Liver (tissue), 9 donors: Measurements from ENCODE around the gene ARL4D. TPM values are rescaled to one million over a fixed set of nuclear protein-coding genes. Genes with fewer than 3 reads are reported as not detected.
"Not testable (repeated sequence)": the region's sequence is repeated elsewhere in the genome, so short reads cannot be mapped to it uniquely, and the experiment has no call there.

Source experiments
- DNase-seq: peaks from one replicate; pipeline ENCODE4 v3.0.0-alpha.2; 2017; ENCODE audit warnings: low spot score
- H3K27ac ChIP-seq, 2 donors: one replicate each; pipeline ENCODE4 v1.7.0; 2013; ENCODE audit warnings: inconsistent platforms in 2 of 2, low read length in 2 of 2, control low read depth in 1 of 2, low read depth in 1 of 2, mild to moderate bottlenecking in 1 of 2
- H3K27me3 ChIP-seq, 4 donors: one replicate each; pipeline versions ENCODE4 v1.6.1 to v1.7.0; 2013; ENCODE audit warnings: low read length in 3 of 4, inconsistent platforms in 1 of 4, mild to moderate bottlenecking in 1 of 4, moderate library complexity in 1 of 4; ENCODE audit not compliant: control insufficient read depth in 4 of 4, insufficient read depth in 4 of 4
- H3K36me3 ChIP-seq, 4 donors: one replicate each; pipeline versions ENCODE4 v1.6.1 to v1.7.0; 2013; ENCODE audit warnings: low read length in 3 of 4, mild to moderate bottlenecking in 3 of 4, low read depth in 1 of 4, moderate library complexity in 1 of 4; ENCODE audit not compliant: control insufficient read depth in 4 of 4, insufficient read depth in 3 of 4
- H3K4me1 ChIP-seq, 4 donors: one replicate each; pipeline versions ENCODE4 v1.6.1 to v1.7.0; 2013; ENCODE audit warnings: low read length in 3 of 4, mild to moderate bottlenecking in 3 of 4, moderate library complexity in 1 of 4; ENCODE audit not compliant: control insufficient read depth in 4 of 4, insufficient read depth in 4 of 4
- H3K4me3 ChIP-seq, 3 donors: one replicate each; pipeline versions ENCODE4 v1.6.1 to v1.7.0; 2013; ENCODE audit warnings: low read length in 3 of 3, control low read depth in 1 of 3, low read depth in 1 of 3, mild to moderate bottlenecking in 1 of 3
- H3K9ac ChIP-seq, 2 donors: one replicate each; pipeline ENCODE4 v1.7.0; 2013; ENCODE audit warnings: low read length in 2 of 2, mild to moderate bottlenecking in 2 of 2, moderate library complexity in 2 of 2, control low read depth in 1 of 2, low read depth in 1 of 2
- H3K9me3 ChIP-seq, 4 donors: one replicate each; pipeline versions ENCODE4 v1.6.1 to v1.7.0; 2013; ENCODE audit warnings: low read length in 3 of 4; ENCODE audit not compliant: control insufficient read depth in 4 of 4
- EGR1 ChIP-seq, 2 donors: IDR thresholded peaks; 2 replicates each; pipeline ENCODE4 v1.6.1; 2016 to 2018; ENCODE audit warnings: antibody characterized with exemption in 2 of 2, low read depth in 2 of 2
- FOXA1 ChIP-seq: IDR thresholded peaks from 2 replicates; pipeline ENCODE4 v1.6.1; 2016; ENCODE audit warnings: antibody characterized with exemption
- FOXA2 ChIP-seq: IDR thresholded peaks from 2 replicates; pipeline ENCODE4 v1.6.1; 2016; ENCODE audit warnings: antibody characterized with exemption
- GABPA ChIP-seq, 2 donors: IDR thresholded peaks in 1 of 2; conservative IDR thresholded peaks in 1 of 2; 2 replicates each; pipeline ENCODE4 v1.6.1; 2016; ENCODE audit warnings: antibody characterized with exemption in 2 of 2, mild to moderate bottlenecking in 1 of 2, moderate library complexity in 1 of 2
- HNF4A ChIP-seq, 2 donors: conservative IDR thresholded peaks; 2 replicates each; pipeline ENCODE4 v1.6.1; 2016; ENCODE audit warnings: antibody characterized with exemption in 2 of 2, mild to moderate bottlenecking in 2 of 2
- HNF4G ChIP-seq: IDR thresholded peaks from 2 replicates; pipeline ENCODE4 v1.6.1; 2016; ENCODE audit warnings: antibody characterized with exemption
- JUND ChIP-seq, 2 donors: IDR thresholded peaks; 2 replicates each; pipeline ENCODE4 v1.6.1; 2016; ENCODE audit warnings: antibody characterized with exemption in 2 of 2
- NR2F2 ChIP-seq: IDR thresholded peaks from 2 replicates; pipeline ENCODE4 v1.6.1; 2016; ENCODE audit warnings: antibody characterized with exemption
- RAD21 ChIP-seq, 2 donors: IDR thresholded peaks; 2 replicates each; pipeline ENCODE4 v1.6.1; 2016; ENCODE audit warnings: antibody characterized with exemption in 2 of 2, mild to moderate bottlenecking in 2 of 2
- RXRA ChIP-seq, 2 donors: IDR thresholded peaks; 2 replicates each; pipeline ENCODE4 v1.6.1; 2017 to 2018; ENCODE audit warnings: antibody characterized with exemption in 2 of 2, mild to moderate bottlenecking in 1 of 2
- SP1 ChIP-seq: IDR thresholded peaks from 2 replicates; pipeline ENCODE4 v1.6.1; 2018; ENCODE audit warnings: antibody characterized with exemption, mild to moderate bottlenecking
- TAF1 ChIP-seq: conservative IDR thresholded peaks from 2 replicates; pipeline ENCODE4 v1.6.1; 2016; ENCODE audit warnings: antibody characterized with exemption, mild to moderate bottlenecking
- YY1 ChIP-seq: IDR thresholded peaks from 2 replicates; pipeline ENCODE4 v1.6.1; 2016; ENCODE audit warnings: antibody characterized with exemption, mild to moderate bottlenecking
- WGBS: extraction: QIAGEN DNeasy Blood & Tissue Kit; methylation state at CpG from one replicate; pipeline ENCODE4 v1.1.7; 2013; 5-methylcytosine and 5-hydroxymethylcytosine counted together
- polyA plus RNA-seq, 2 donors: library from polyadenylated mRNA; stranded (reverse) in 1 of 2; unstranded in 1 of 2; fragments of 200-250 nt in 1 of 2; fragments of >200 nt in 1 of 2; fragmentation: Nextera tagmentation in 1 of 2; extraction: Ambion mirVana in 1 of 2; gene quantifications; one replicate each; pipeline versions ENCODE4 v1.2.1 to v1.2.3, GENCODE V29; 2013 to 2015
- total RNA-seq, 2 donors: library from RNA; depleted of rRNA; stranded (reverse); fragments of >200 nt; gene quantifications; one replicate each; pipeline ENCODE4 v1.2.3, GENCODE V29; 2014
- TF ChIP-seq, protein P1 (sequence below): IDR thresholded peaks from 2 replicates; pipeline ENCODE4 v1.6.1; 2016; ENCODE audit warnings: antibody characterized with exemption, mild to moderate bottlenecking
- TF ChIP-seq, protein P2 (sequence below): IDR thresholded peaks from 2 replicates; pipeline ENCODE4 v1.6.1; 2016; ENCODE audit warnings: antibody characterized with exemption
- TF ChIP-seq, protein P3 (sequence below): IDR thresholded peaks from 2 replicates; pipeline ENCODE4 v1.6.1; 2016; ENCODE audit warnings: antibody characterized with exemption
- TF ChIP-seq, protein P4 (sequence below): fragments of 150-350 bp; IDR thresholded peaks from 2 replicates; pipeline ENCODE4 v1.5.1; 2017; ENCODE audit warnings: improper control_type of control experiment, low read depth, low read length; ENCODE audit not compliant: missing input control
- TF ChIP-seq, protein P5 (sequence below): IDR thresholded peaks from 2 replicates; pipeline ENCODE4 v1.6.1; 2016; ENCODE audit warnings: antibody characterized with exemption
- donor health status: healthy.
- donor health status: healthy.
- donor health status: healthy.
- donor health status: healthy.
- donor health status: healthy.

Gene ARL4D
- total and polyA plus RNA-seq, 4 donors = 13.6 to 39.2 (median 17.6) TPM

DNA sequence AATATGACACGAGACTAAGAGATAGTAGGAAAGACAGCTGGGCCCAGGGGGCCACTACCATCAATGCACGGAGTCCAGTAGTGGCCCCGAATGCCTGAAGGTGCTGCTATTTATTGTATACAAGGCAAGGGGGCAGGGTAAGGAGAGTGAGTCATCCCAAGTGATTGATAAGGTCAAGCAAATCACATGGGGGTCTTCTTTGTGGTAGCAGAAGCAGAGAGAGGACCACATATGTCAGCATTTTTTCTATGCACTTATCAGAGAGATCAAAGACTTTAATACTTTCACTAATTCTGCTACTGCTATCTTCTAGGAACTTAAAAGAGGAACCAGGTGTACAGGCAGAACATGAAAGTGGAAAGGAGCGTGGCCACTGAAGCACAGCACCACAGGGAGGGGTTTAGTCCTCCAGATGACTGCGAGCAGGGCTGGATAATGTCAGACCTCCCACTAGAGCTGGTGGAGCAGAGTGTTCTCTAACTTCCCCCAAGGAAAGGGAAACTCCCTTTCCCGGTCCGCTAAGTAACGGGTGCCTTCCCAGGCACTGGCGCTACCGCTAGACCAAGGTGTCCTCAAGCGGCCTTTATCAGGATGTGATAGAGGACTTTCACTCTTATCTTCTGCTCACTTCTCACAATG, 26.4 kb upstream of the ARL4D start:
- H3K4me1 ChIP-seq = peaks cover 1 to 15% (median 8%) of the 10 kb centered on the region in 4 donors
- no peak overlapping the region for H3K9ac ChIP-seq
- no peaks in the 10 kb centered on the region for H3K9me3 ChIP-seq
- H3K27ac ChIP-seq = no peak overlapping the region
- TF ChIP-seq SP1 = no peak
- TF ChIP-seq YY1 = no peak
- no peak for TF ChIP-seq FOXA1
- peak in 1 of 2 donors; percentile 7 for TF ChIP-seq RAD21 (IDR thresholded peaks at IDR 0.05)
- no peak for TF ChIP-seq TAF1
- TF ChIP-seq NR2F2 = no peak
- no peak for TF ChIP-seq GABPA (IDR thresholded peaks at IDR 0.05 in 1 of 2, conservative IDR thresholded peaks at IDR 0.05 in 1 of 2)
- TF ChIP-seq JUND (IDR thresholded peaks at IDR 0.05) = no peak
- no peaks in the 10 kb centered on the region for H3K36me3 ChIP-seq
- H3K27me3 ChIP-seq = no peaks in the 10 kb centered on the region
- no peak overlapping the region for H3K4me3 ChIP-seq
- WGBS = 80% methylated on average over 11 of the region's 11 CpGs
- DNase-seq = no peak

DNA sequence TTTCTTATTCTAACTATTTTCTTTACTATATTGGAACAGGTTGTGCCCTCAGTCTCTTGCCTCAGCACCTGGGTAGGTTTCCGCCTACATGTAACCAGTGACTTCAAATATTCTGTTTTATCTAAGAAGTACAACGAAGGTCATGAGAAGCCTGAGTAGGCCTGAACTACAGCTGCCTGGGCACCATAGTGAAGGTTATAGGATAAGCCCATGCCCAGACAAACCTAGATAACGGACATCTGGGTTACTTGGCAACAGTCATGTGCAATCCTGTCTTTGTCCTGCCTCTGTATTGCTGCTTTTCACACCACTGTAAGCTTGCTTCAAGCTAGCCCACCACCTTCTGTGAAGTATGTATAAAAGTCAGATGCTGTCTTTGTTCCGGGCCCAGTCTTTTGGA, 25.4 kb upstream of the ARL4D start:
- H3K27ac ChIP-seq = no peak overlapping the region

DNA sequence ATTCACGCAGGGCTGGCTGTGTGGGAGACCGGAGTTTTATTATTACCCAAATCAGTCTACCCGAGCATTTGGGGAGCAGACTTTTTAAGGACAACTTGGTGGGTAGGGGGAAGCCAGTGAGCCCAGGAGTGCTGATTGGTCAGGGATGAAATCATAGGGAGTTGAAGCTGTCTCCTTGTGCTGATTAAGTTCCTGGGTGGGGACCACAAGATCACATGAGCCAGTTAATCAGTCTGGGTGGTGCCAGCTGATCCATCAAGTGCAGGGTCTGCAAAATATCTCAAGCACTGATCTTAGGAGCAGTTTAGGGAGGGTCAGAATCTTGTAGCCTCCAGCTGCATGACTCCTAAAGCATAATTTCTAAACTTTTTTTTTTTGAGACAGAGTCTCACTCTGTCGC, 22.9 kb upstream of the ARL4D start:
- not testable (repeated sequence) for H3K27me3 ChIP-seq, H3K36me3 ChIP-seq, H3K9ac ChIP-seq, H3K4me3 ChIP-seq, DNase-seq, H3K9me3 ChIP-seq, H3K27ac ChIP-seq, H3K4me1 ChIP-seq
- WGBS = 90% methylated on average over 4 of the region's 4 CpGs

More for the DNA sequence above, 25.4 kb upstream of the ARL4D start:
- Histone ChIP-seq H3K4me3 (no peak overlapping the region), H3K36me3 (no peaks in the 10 kb centered on the region), H3K27me3 (no peaks in the 10 kb centered on the region), H3K4me1 (peaks cover 0 to 10% (median 8%) of the 10 kb centered on the region in 4 donors), H3K9ac (no peak overlapping the region), H3K9me3 (no peaks in the 10 kb centered on the region)
- TF ChIP-seq FOXA2 (no peak), TAF1 (no peak), SP1 (no peak), RXRA (IDR thresholded peaks at IDR 0.05) (no peak), GABPA (IDR thresholded peaks at IDR 0.05 in 1 of 2, conservative IDR thresholded peaks at IDR 0.05 in 1 of 2) (no peak), YY1 (no peak), FOXA1 (no peak), HNF4A (conservative IDR thresholded peaks at IDR 0.05) (no peak), JUND (IDR thresholded peaks at IDR 0.05) (no peak), NR2F2 (no peak), RAD21 (IDR thresholded peaks at IDR 0.05) (no peak), HNF4G (no peak), EGR1 (IDR thresholded peaks at IDR 0.05; ENCODE audit: low read depth in 2 of 2) (no peak)
- TF ChIP-seq, protein P1, sequence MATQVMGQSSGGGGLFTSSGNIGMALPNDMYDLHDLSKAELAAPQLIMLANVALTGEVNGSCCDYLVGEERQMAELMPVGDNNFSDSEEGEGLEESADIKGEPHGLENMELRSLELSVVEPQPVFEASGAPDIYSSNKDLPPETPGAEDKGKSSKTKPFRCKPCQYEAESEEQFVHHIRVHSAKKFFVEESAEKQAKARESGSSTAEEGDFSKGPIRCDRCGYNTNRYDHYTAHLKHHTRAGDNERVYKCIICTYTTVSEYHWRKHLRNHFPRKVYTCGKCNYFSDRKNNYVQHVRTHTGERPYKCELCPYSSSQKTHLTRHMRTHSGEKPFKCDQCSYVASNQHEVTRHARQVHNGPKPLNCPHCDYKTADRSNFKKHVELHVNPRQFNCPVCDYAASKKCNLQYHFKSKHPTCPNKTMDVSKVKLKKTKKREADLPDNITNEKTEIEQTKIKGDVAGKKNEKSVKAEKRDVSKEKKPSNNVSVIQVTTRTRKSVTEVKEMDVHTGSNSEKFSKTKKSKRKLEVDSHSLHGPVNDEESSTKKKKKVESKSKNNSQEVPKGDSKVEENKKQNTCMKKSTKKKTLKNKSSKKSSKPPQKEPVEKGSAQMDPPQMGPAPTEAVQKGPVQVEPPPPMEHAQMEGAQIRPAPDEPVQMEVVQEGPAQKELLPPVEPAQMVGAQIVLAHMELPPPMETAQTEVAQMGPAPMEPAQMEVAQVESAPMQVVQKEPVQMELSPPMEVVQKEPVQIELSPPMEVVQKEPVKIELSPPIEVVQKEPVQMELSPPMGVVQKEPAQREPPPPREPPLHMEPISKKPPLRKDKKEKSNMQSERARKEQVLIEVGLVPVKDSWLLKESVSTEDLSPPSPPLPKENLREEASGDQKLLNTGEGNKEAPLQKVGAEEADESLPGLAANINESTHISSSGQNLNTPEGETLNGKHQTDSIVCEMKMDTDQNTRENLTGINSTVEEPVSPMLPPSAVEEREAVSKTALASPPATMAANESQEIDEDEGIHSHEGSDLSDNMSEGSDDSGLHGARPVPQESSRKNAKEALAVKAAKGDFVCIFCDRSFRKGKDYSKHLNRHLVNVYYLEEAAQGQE = no peak
- TF ChIP-seq, protein P2, sequence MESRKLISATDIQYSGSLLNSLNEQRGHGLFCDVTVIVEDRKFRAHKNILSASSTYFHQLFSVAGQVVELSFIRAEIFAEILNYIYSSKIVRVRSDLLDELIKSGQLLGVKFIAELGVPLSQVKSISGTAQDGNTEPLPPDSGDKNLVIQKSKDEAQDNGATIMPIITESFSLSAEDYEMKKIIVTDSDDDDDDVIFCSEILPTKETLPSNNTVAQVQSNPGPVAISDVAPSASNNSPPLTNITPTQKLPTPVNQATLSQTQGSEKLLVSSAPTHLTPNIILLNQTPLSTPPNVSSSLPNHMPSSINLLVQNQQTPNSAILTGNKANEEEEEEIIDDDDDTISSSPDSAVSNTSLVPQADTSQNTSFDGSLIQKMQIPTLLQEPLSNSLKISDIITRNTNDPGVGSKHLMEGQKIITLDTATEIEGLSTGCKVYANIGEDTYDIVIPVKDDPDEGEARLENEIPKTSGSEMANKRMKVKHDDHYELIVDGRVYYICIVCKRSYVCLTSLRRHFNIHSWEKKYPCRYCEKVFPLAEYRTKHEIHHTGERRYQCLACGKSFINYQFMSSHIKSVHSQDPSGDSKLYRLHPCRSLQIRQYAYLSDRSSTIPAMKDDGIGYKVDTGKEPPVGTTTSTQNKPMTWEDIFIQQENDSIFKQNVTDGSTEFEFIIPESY = no peak
- TF ChIP-seq, protein P3, sequence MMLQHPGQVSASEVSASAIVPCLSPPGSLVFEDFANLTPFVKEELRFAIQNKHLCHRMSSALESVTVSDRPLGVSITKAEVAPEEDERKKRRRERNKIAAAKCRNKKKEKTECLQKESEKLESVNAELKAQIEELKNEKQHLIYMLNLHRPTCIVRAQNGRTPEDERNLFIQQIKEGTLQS = no peak
- TF ChIP-seq, protein P4, sequence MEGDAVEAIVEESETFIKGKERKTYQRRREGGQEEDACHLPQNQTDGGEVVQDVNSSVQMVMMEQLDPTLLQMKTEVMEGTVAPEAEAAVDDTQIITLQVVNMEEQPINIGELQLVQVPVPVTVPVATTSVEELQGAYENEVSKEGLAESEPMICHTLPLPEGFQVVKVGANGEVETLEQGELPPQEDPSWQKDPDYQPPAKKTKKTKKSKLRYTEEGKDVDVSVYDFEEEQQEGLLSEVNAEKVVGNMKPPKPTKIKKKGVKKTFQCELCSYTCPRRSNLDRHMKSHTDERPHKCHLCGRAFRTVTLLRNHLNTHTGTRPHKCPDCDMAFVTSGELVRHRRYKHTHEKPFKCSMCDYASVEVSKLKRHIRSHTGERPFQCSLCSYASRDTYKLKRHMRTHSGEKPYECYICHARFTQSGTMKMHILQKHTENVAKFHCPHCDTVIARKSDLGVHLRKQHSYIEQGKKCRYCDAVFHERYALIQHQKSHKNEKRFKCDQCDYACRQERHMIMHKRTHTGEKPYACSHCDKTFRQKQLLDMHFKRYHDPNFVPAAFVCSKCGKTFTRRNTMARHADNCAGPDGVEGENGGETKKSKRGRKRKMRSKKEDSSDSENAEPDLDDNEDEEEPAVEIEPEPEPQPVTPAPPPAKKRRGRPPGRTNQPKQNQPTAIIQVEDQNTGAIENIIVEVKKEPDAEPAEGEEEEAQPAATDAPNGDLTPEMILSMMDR = no peak
- TF ChIP-seq, protein P5, sequence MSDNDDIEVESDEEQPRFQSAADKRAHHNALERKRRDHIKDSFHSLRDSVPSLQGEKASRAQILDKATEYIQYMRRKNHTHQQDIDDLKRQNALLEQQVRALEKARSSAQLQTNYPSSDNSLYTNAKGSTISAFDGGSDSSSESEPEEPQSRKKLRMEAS = no peak
- no peak for DNase-seq
- 96% methylated on average over 4 of the region's 4 CpGs for WGBS
